ENCODE data around the gene CXCL3. TPM values are rescaled to one million over a fixed set of nuclear protein-coding genes. Genes with fewer than 3 reads are reported as not detected.

The CXCL3 gene
- total RNA-seq, 4 donors from 2014 or later, result 0.62 to 2.5 TPM; not detected in 2

DNA sequence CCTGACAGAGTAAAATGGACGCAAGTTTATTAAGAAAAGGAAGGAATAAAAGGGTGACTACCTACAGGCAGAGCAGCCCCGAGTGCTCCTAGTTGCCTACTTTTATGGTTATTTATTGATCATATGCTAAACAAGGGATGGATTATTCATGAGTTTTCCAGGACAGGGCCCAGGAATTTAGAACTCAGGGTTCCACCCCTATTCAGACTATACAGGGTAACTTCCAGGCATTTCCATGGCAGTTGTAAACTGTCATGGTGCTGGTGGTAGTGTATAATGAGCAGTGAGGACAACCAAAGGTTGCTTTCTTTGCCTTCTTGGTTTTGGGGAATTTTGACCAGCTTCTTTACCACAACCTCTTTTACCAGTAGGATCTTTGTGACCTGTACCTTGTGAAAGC is 27.7 kb upstream of the CXCL3 start:
- Histone ChIP-seq H3K27ac (no peak overlapping the region), H3K27me3 (no peaks in the 10 kb centered on the region), H3K4me3 (no peak overlapping the region), H3K9me3 (no peaks in the 10 kb centered on the region), H3K36me3 (no peaks in the 10 kb centered on the region), H3K4me1 (no peaks in the 10 kb centered on the region)
- no peak for DNase-seq
- TF ChIP-seq, protein P1, sequence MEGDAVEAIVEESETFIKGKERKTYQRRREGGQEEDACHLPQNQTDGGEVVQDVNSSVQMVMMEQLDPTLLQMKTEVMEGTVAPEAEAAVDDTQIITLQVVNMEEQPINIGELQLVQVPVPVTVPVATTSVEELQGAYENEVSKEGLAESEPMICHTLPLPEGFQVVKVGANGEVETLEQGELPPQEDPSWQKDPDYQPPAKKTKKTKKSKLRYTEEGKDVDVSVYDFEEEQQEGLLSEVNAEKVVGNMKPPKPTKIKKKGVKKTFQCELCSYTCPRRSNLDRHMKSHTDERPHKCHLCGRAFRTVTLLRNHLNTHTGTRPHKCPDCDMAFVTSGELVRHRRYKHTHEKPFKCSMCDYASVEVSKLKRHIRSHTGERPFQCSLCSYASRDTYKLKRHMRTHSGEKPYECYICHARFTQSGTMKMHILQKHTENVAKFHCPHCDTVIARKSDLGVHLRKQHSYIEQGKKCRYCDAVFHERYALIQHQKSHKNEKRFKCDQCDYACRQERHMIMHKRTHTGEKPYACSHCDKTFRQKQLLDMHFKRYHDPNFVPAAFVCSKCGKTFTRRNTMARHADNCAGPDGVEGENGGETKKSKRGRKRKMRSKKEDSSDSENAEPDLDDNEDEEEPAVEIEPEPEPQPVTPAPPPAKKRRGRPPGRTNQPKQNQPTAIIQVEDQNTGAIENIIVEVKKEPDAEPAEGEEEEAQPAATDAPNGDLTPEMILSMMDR (IDR thresholded peaks at IDR 0.05), result no peak
- no peak for TF ChIP-seq POLR2A (IDR thresholded peaks at IDR 0.05)
- intact Hi-C loops (cut with DNase I; ENCODE audit: low total_unique reads), result no loop called here

DNA sequence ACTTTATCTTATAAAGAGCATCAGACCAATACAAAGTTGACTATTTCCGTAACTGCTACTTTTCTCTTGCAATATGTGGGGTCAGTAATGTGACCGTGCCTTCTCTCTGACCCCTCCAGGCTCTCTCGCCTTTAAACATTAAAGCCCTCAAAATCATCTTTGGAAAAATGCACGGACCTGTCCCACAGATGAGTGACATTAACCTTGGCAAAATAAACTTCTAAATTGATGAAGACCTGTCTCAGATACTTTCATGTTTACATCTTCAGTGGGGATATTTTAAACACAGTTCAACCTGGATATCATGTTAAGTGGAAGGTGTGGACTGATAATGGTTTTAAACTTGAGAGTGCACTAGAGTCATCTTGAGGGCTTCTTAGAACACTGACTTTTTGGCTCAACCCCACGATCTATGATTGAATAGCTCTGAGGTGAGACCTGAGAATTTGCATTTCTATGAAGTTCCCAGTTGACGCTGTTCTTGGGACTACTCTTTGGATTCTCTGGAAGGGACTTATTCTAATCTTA is 26.7 kb upstream of the CXCL3 start:
- no peaks in the 10 kb centered on the region for H3K36me3 ChIP-seq
- H3K9me3 ChIP-seq, result no peaks in the 10 kb centered on the region
- H3K27me3 ChIP-seq, result no peaks in the 10 kb centered on the region
- no peaks in the 10 kb centered on the region for H3K4me1 ChIP-seq
- H3K27ac ChIP-seq, result no peak overlapping the region
- intact Hi-C loops (cut with DNase I; ENCODE audit: low total_unique reads), result no loop called here
- no peak overlapping the region for H3K4me3 ChIP-seq
- no peak for DNase-seq
- no peak for TF ChIP-seq POLR2A (IDR thresholded peaks at IDR 0.05)
- TF ChIP-seq, protein P1 (IDR thresholded peaks at IDR 0.05), result no peak

DNA sequence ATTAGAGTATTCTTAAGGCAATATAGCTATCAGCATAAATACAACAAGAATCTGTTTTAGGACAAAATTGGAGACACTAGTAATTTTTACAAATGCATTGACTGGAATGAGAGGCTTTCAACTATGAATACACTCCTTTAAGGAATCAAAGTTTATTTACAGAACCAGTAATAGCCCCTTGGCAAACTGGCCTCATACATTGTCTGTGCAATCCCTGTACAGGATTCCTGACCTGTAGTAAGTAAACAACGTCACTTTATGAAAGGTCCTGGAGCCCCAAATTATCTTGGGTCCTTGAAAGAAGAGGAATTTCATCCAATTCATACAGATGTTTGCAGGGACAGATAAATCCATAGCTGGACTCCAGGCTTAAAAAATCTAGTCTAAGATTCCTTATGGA is 25.4 kb upstream of the CXCL3 start:
- H3K9me3 ChIP-seq, result no peaks in the 10 kb centered on the region
- intact Hi-C loops (cut with DNase I; ENCODE audit: low total_unique reads), result no loop called here
- H3K27me3 ChIP-seq, result no peaks in the 10 kb centered on the region
- DNase-seq, result no peak
- no peak for TF ChIP-seq POLR2A (IDR thresholded peaks at IDR 0.05)
- TF ChIP-seq, protein P1 (IDR thresholded peaks at IDR 0.05), result no peak
- H3K4me1 ChIP-seq, result no peaks in the 10 kb centered on the region
- H3K36me3 ChIP-seq, result no peaks in the 10 kb centered on the region
- H3K4me3 ChIP-seq, result no peak overlapping the region
- no peak overlapping the region for H3K27ac ChIP-seq

DNA sequence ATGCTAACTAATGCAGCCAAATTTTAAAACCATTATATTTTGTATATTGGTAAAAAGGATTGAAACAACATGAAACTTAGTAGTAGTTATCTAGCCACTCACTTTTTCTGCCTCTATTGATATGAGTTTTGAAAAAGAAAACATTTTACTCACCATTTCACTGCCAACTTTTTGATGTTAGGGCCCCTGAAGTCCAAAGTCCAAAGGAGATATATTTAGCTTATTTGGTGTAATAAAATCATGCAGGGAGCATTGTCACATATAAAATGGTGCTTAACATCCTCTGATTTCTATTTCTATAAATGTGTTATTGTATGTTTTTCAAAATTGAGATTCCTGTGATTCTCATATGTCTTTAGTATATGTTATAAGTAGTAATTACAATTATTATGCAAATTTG is 24.5 kb upstream of the CXCL3 start:
- Histone ChIP-seq H3K4me3 (no peak overlapping the region), H3K27me3 (no peaks in the 10 kb centered on the region), H3K36me3 (no peaks in the 10 kb centered on the region), H3K4me1 (no peaks in the 10 kb centered on the region), H3K27ac (no peak overlapping the region), H3K9me3 (no peaks in the 10 kb centered on the region)
- intact Hi-C loops (cut with DNase I; ENCODE audit: low total_unique reads), result no loop called here
- TF ChIP-seq, protein P1 (IDR thresholded peaks at IDR 0.05), result no peak
- no peak for TF ChIP-seq POLR2A (IDR thresholded peaks at IDR 0.05)
- DNase-seq, result no peak

DNA sequence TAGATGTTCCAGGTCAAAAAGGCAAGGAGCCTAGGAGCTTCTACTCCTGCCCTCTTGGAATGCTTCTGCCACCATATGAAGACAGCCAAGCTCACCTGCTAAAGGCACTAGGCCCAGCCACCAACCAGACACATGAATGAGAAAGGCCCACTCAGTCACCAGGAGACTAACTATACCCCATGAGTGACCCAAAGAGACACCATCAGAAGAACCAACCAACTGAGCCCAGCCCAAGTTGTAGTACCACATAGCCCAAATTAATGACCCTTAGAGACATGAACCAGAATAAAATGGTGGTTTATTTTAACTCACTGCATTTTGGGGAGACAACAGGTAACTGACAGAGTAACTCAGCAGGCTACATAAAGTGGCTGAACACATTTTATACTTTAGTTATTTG is 22.9 kb upstream of the CXCL3 start:
- Histone ChIP-seq H3K9me3 (no peaks in the 10 kb centered on the region), H3K4me3 (no peak overlapping the region), H3K27me3 (no peaks in the 10 kb centered on the region), H3K4me1 (no peaks in the 10 kb centered on the region), H3K36me3 (no peaks in the 10 kb centered on the region), H3K27ac (no peak overlapping the region)
- no peak for DNase-seq
- intact Hi-C loops (cut with DNase I; ENCODE audit: low total_unique reads), result no loop called here
- TF ChIP-seq, protein P1 (IDR thresholded peaks at IDR 0.05), result no peak
- no peak for TF ChIP-seq POLR2A (IDR thresholded peaks at IDR 0.05)
